ENCODE results near the gene C1QTNF12. TPM values are rescaled to one million over a fixed set of nuclear protein-coding genes. Genes with fewer than 3 reads are reported as not detected.

The C1QTNF12 gene
- total RNA-seq, 6 experiments from 2014 or later: 0.40 to 4.0 (median 1.1) TPM; not detected in 1

GRCh38 chr1:1210726-1211540 is 35.6 kb downstream of the C1QTNF12 start:
- WGBS (ENCODE audit: insufficient coverage, low coverage, low lambda C conversion rate, missing lambda C conversion rate): 93% methylated on average over 6 of the region's 31 CpGs
- ATAC-seq: no peak
- TF ChIP-seq, protein P1, sequence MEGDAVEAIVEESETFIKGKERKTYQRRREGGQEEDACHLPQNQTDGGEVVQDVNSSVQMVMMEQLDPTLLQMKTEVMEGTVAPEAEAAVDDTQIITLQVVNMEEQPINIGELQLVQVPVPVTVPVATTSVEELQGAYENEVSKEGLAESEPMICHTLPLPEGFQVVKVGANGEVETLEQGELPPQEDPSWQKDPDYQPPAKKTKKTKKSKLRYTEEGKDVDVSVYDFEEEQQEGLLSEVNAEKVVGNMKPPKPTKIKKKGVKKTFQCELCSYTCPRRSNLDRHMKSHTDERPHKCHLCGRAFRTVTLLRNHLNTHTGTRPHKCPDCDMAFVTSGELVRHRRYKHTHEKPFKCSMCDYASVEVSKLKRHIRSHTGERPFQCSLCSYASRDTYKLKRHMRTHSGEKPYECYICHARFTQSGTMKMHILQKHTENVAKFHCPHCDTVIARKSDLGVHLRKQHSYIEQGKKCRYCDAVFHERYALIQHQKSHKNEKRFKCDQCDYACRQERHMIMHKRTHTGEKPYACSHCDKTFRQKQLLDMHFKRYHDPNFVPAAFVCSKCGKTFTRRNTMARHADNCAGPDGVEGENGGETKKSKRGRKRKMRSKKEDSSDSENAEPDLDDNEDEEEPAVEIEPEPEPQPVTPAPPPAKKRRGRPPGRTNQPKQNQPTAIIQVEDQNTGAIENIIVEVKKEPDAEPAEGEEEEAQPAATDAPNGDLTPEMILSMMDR (IDR thresholded peaks at IDR 0.05): no peak
- no peak for TF ChIP-seq POLR2A (IDR thresholded peaks at IDR 0.05)
- H3K4me3 ChIP-seq: no peak overlapping the region
- intact Hi-C loops (cut with DNase I): no loop called here
- no peaks in the 10 kb centered on the region for H3K36me3 ChIP-seq
- H3K9me3 ChIP-seq: no peaks in the 10 kb centered on the region
- H3K27me3 ChIP-seq: peaks cover 0 to 14% of the 10 kb centered on the region in 2 donors
- no peak overlapping the region for H3K27ac ChIP-seq
- H3K4me1 ChIP-seq: peaks cover 0 to 5% (median 0%) of the 10 kb centered on the region in 4 donors
- peak in 2 of 3 donors; percentile 16 to 49 for DNase-seq

DNA sequence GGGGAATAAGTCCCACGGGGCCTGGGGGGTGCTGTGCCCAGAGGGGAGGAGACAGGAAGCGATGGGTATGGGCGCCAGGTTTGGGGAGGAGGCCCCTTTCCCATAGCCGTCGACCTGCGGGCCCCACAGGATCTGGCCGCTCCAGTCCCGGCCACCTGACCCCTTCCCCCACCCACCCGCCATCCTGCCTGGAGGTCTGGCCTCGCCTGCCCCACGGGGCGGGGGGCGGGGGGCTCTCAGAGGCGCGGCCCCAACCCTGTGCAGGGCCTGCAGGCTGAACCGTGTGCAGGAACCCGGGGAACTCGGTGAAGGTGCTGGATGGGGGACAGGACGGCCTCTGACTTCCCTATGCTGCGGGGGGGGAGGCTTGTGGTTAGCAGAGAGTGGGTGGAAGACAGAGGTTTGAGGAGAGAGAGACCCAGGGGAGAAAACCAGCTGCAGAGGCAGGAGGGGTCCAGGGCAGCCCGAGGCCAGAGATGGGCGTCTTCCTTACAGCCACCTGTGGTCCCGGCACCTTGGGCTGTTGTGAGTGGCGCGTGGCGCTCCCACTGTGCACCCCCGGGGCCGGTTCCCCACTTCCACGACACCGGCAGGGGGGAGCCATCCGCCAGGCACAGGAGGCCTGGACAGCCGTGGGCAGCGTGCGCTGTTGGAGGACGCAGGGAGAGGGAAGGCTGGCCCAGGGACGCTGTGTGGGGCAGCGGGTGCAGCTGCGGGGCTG is 37.6 kb downstream of the C1QTNF12 start:
- intact Hi-C loops (cut with DNase I): no loop called here
- no peak for ATAC-seq
- H3K27ac ChIP-seq: no peak overlapping the region
- peaks cover 0 to 5% (median 0%) of the 10 kb centered on the region in 4 donors for H3K4me1 ChIP-seq
- peaks cover 0 to 15% of the 10 kb centered on the region in 2 donors for H3K27me3 ChIP-seq
- no peaks in the 10 kb centered on the region for H3K9me3 ChIP-seq
- DNase-seq: peak in 2 of 3 donors; percentile 15 to 49
- no peaks in the 10 kb centered on the region for H3K36me3 ChIP-seq
- 60% methylated on average over 2 of the region's 38 CpGs for WGBS (ENCODE audit: insufficient coverage, low coverage, low lambda C conversion rate, missing lambda C conversion rate)
- TF ChIP-seq, protein P1 (IDR thresholded peaks at IDR 0.05): no peak
- no peak for TF ChIP-seq POLR2A (IDR thresholded peaks at IDR 0.05)
- no peak overlapping the region for H3K4me3 ChIP-seq

- peaks cover 0 to 5% (median 0%) of the 10 kb centered on the region in 4 donors for H3K4me1 ChIP-seq
- H3K36me3 ChIP-seq: no peaks in the 10 kb centered on the region
- TF ChIP-seq, protein P1 (IDR thresholded peaks at IDR 0.05): no peak
- TF ChIP-seq POLR2A (IDR thresholded peaks at IDR 0.05): no peak
- 61% methylated on average over 11 of the region's 11 CpGs for WGBS (ENCODE audit: insufficient coverage, low coverage, low lambda C conversion rate, missing lambda C conversion rate)
- ATAC-seq (no peak), DNase-seq (no peak)
- H3K27ac ChIP-seq: no peak overlapping the region
- H3K27me3 ChIP-seq: peaks cover 0 to 15% of the 10 kb centered on the region in 2 donors
- intact Hi-C loops (cut with DNase I): no loop called here
- H3K9me3 ChIP-seq: no peaks in the 10 kb centered on the region
- no peak overlapping the region for H3K4me3 ChIP-seq
These were observed 39.0 kb downstream of the C1QTNF12 start for GRCh38 chr1:1207571-1207892.

DNA sequence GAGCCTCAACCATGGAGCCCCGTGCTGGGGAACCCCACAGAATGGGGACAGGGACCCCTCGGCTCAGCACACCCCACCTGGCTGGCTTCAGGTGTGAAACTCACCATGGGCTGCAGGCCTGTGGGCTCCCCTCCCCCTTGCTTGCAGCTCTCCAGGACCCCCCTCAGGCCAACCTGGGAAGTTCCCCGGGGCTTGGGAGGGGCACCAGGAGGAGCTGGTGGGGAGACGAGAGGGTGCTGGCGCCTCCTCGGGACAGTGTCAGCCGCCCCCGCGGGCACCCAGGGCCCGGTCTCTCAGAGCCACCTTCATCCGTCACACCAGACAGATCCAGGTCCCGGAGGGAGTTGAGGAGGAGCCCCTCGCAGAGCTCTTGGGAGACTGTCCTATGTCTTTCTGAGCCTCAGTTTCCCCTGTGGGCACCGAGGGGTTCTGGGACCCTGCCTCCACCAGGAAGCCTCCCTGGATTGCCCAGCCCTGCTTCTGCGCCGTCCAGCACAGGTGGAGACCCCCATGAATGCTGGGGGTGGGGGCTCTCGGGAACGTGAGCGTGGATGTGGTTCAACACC is 39.5 kb downstream of the C1QTNF12 start:
- Histone ChIP-seq H3K27me3 (peaks cover 0 to 15% of the 10 kb centered on the region in 2 donors), H3K4me1 (peaks cover 0 to 5% (median 0%) of the 10 kb centered on the region in 4 donors), H3K4me3 (no peak overlapping the region), H3K36me3 (no peaks in the 10 kb centered on the region), H3K27ac (no peak overlapping the region), H3K9me3 (no peaks in the 10 kb centered on the region)
- ATAC-seq: no peak
- peak in 2 of 3 donors; percentile 17 to 43 for DNase-seq
- intact Hi-C loops (cut with DNase I): no loop called here
- WGBS (ENCODE audit: insufficient coverage, low coverage, low lambda C conversion rate, missing lambda C conversion rate): no CpG with 5 or more reads among the region's 19 CpGs
- TF ChIP-seq, protein P1 (IDR thresholded peaks at IDR 0.05): no peak
- no peak for TF ChIP-seq POLR2A (IDR thresholded peaks at IDR 0.05)
